ENCODE data around the gene AMH. TPM values are rescaled to one million over a fixed set of nuclear protein-coding genes. Genes with fewer than 3 reads are reported as not detected.

The AMH gene
- total RNA-seq, 1 donor from 2014 or later, result 79.1 TPM

GRCh38 chr19:2216361-2217225 lies 32.5 kb upstream of the AMH start:
- H3K27ac Mint-ChIP-seq (ENCODE audit: unreplicated experiment), result no peak overlapping the region
- H3K36me3 Mint-ChIP-seq (ENCODE audit: low read depth), result peaks cover 8% of the 10 kb centered on the region
- H3K9me3 Mint-ChIP-seq, result no peaks in the 10 kb centered on the region
- no peak for DNase-seq (ENCODE audit: low read depth, low spot score)
- H3K4me1 Mint-ChIP-seq, result no peaks in the 10 kb centered on the region
- no peak for TF ChIP-seq CTCF (conservative IDR thresholded peaks at IDR 0.05)
- no peak overlapping the region for H3K4me3 Mint-ChIP-seq
- H3K27me3 Mint-ChIP-seq (ENCODE audit: low read depth), result no peaks in the 10 kb centered on the region

DNA sequence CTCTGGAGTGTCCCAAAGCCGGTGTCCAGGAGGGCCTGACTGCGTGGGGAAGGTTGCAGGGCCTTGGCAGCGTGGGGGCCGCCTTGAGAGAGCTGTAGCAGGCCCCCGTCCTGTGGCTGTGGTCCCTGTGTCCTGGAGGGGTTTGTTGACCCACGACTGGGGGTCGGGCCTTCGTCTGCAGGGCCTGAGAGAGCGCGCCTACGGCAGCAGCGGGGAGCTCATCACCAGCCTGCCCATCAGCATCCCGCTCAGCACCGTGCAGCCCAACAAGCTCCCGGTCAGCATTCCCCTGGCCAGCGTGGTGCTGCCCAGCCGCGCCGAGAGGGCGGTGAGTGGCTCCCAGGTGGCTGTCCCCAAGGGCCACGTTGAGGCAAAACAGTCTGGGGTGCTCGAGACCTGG lies 31.5 kb upstream of the AMH start:
- no peaks in the 10 kb centered on the region for H3K27me3 Mint-ChIP-seq (ENCODE audit: low read depth)
- DNase-seq (ENCODE audit: low read depth, low spot score), result no peak
- no peaks in the 10 kb centered on the region for H3K4me1 Mint-ChIP-seq
- H3K27ac Mint-ChIP-seq (ENCODE audit: unreplicated experiment), result no peak overlapping the region
- peaks cover 4% of the 10 kb centered on the region for H3K36me3 Mint-ChIP-seq (ENCODE audit: low read depth)
- no peak for TF ChIP-seq CTCF (conservative IDR thresholded peaks at IDR 0.05)
- H3K9me3 Mint-ChIP-seq, result no peaks in the 10 kb centered on the region
- H3K4me3 Mint-ChIP-seq, result no peak overlapping the region

- DNase-seq (ENCODE audit: low read depth, low spot score), result no peak
- no peaks in the 10 kb centered on the region for H3K4me1 Mint-ChIP-seq
- TF ChIP-seq CTCF (conservative IDR thresholded peaks at IDR 0.05), result no peak
- no peak overlapping the region for H3K4me3 Mint-ChIP-seq
- H3K36me3 Mint-ChIP-seq (ENCODE audit: low read depth), result peaks cover 7% of the 10 kb centered on the region
- H3K27ac Mint-ChIP-seq (ENCODE audit: unreplicated experiment), result no peak overlapping the region
- no peaks in the 10 kb centered on the region for H3K27me3 Mint-ChIP-seq (ENCODE audit: low read depth)
- no peaks in the 10 kb centered on the region for H3K9me3 Mint-ChIP-seq
These were observed 29.4 kb upstream of the AMH start for GRCh38 chr19:2219726-2220125.

GRCh38 chr19:2221250-2221831 lies 27.8 kb upstream of the AMH start:
- H3K27ac Mint-ChIP-seq (ENCODE audit: unreplicated experiment), result no peak overlapping the region
- no peak for TF ChIP-seq CTCF (conservative IDR thresholded peaks at IDR 0.05)

GRCh38 chr19:2221918-2222317 lies 27.2 kb upstream of the AMH start:
- H3K36me3 Mint-ChIP-seq (ENCODE audit: low read depth), result peaks cover 7% of the 10 kb centered on the region
- no peak overlapping the region for H3K4me3 Mint-ChIP-seq
- H3K27ac Mint-ChIP-seq (ENCODE audit: unreplicated experiment), result no peak overlapping the region
- DNase-seq (ENCODE audit: low read depth, low spot score), result no peak
- no peaks in the 10 kb centered on the region for H3K27me3 Mint-ChIP-seq (ENCODE audit: low read depth)
- no peaks in the 10 kb centered on the region for H3K4me1 Mint-ChIP-seq
- no peaks in the 10 kb centered on the region for H3K9me3 Mint-ChIP-seq
- peak; percentile 21 for TF ChIP-seq CTCF (conservative IDR thresholded peaks at IDR 0.05)

More at GRCh38 chr19:2221250-2221831, 27.8 kb upstream of the AMH start:
- Mint-ChIP-seq H3K36me3 (ENCODE audit: low read depth) (peaks cover 7% of the 10 kb centered on the region), H3K9me3 (no peaks in the 10 kb centered on the region), H3K4me1 (no peaks in the 10 kb centered on the region), H3K4me3 (peak overlapping the region; percentile 19), H3K27me3 (ENCODE audit: low read depth) (no peaks in the 10 kb centered on the region)
- no peak for DNase-seq (ENCODE audit: low read depth, low spot score)

Measured in neural crest cell (in vitro differentiated cells).